Neutrophil (primary cell): Measurements from ENCODE around the gene NFE2L2.

Experiments used
- H3K27ac ChIP-seq: fragments of 200-600 bp; sonication (generic); 2 replicates; pipeline ENCODE4 v1.5.1; 2016; ENCODE audit warnings: mild to moderate bottlenecking, moderate library complexity
- H3K27me3 ChIP-seq: fragments of 200-600 bp; sonication (generic); 2 replicates; pipeline ENCODE4 v1.6.0; 2016; ENCODE audit warnings: mild to moderate bottlenecking
- H3K36me3 ChIP-seq: fragments of 200-600 bp; sonication (generic); 2 replicates; pipeline ENCODE4 v1.5.1; 2017
- H3K4me1 ChIP-seq, 2 experiments: fragments of 200-600 bp in 1 of 2; sonication (generic) in 1 of 2; 1 replicate in 1 of 2; 2 replicates in 1 of 2; pipeline versions ENCODE4 v1.5.1 to v1.6.1; 2013 to 2016; ENCODE audit warnings: low read depth in 1 of 2, low read length in 1 of 2, mild to moderate bottlenecking in 1 of 2, moderate library complexity in 1 of 2; ENCODE audit not compliant: control insufficient read depth in 1 of 2, insufficient read depth in 1 of 2
- H3K4me3 ChIP-seq, 2 experiments: fragments of 200-600 bp in 1 of 2; sonication (generic) in 1 of 2; 1 replicate in 1 of 2; 2 replicates in 1 of 2; pipeline ENCODE4 v1.5.1; 2013 to 2016; ENCODE audit warnings: low read depth in 1 of 2, low read length in 1 of 2, mild to moderate bottlenecking in 1 of 2, moderate library complexity in 1 of 2
- H3K9me3 ChIP-seq: fragments of 200-600 bp; sonication (generic); 2 replicates; pipeline ENCODE4 v1.5.1; 2016
- CTCF ChIP-seq: fragments of 200-600 bp; sonication (generic); IDR thresholded peaks from 2 replicates; pipeline ENCODE4 v1.5.1; 2016; ENCODE audit warnings: antibody characterized with exemption

The NFE2L2 gene

DNA sequence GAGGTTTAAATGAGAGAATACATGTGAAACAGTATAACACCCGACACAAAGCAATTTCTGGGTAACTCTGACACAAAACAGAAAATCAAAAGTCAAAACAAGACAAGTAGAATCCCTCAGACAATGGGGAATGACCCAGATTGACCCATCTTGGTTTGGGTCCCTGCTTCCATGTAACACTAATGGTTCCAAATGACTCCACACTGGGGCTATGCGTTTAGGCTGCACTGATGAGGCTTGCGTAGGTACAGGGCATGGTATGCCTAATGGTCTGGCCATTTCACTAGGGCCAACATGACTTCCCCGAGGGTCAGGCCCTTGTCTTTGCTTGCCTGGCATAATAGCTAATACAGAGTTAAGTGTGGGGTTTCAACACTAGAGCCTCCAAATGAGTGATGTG is 27.2 kb upstream of the NFE2L2 start:
- no peak overlapping the region for H3K27ac ChIP-seq
- no peak overlapping the region for H3K4me3 ChIP-seq
- no peaks in the 10 kb centered on the region for H3K27me3 ChIP-seq
- no peak for TF ChIP-seq CTCF
- H3K9me3 ChIP-seq = no peaks in the 10 kb centered on the region
- no peaks in the 10 kb centered on the region for H3K4me1 ChIP-seq
- H3K36me3 ChIP-seq = no peaks in the 10 kb centered on the region

DNA sequence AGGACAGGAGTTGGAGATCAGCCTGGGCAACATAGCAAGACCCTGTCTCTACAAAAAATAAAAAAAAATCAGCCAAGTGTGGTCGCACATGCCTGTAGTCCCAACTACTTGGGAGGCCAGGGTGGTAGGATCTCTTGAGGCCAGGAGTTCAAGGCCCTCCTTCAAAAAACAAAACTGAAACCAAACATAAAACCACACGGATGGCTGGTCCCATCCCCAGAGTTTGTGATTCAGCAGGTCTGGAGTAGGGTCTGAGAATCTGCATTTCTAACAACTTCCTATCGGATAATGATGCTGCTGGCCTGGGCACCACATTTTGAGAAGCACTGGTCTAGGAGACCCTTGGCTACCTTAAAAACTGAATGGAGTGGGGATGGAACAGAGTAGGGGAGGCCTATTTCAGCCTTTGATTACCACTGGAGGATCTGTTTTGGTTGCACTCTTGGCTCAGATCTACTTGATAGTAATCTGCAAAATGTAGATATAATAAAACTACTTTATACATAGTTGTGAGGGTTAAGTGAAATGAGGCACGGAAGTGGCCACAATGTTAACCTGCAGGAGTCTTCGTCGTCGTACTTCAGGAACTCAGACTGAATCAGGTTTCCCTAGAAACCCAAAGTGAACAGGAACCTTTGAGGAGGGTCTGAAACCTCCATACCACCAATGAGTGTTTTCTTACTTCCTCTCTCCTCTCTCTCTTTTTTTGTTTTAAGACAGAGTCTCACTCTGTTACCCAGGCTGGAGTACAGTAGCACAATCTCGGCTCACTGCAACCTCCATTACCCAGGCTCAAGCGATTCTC is 25.5 kb upstream of the NFE2L2 start:
- H3K9me3 ChIP-seq = no peaks in the 10 kb centered on the region
- H3K27ac ChIP-seq = no peak overlapping the region
- no peaks in the 10 kb centered on the region for H3K27me3 ChIP-seq
- H3K36me3 ChIP-seq = no peaks in the 10 kb centered on the region
- TF ChIP-seq CTCF = no peak
- peaks cover 5 to 6% of the 10 kb centered on the region in 2 experiments for H3K4me1 ChIP-seq
- H3K4me3 ChIP-seq = no peak overlapping the region

DNA sequence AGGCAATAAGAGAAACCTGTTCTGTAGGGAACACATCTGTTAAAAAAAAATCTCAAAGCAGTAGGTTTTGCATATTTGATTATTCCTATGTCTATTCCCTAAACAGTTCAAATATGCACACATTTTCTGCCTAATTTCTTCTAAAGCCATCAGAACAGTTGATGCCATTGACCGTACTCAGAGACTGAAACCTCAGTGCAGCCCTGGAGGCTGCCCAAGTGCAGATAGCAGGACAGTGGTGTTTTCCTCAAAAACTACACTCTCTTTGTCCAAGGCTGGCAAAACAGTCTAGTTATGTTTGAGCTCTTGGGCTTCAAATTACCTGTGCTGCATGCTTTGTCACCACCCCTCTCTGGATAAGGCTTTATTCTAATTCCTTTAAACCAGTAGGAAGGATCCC is 23.3 kb upstream of the NFE2L2 start:
- H3K27ac ChIP-seq = no peak overlapping the region
- no peak for TF ChIP-seq CTCF
- H3K9me3 ChIP-seq = no peaks in the 10 kb centered on the region
- H3K27me3 ChIP-seq = no peaks in the 10 kb centered on the region
- H3K36me3 ChIP-seq = no peaks in the 10 kb centered on the region
- no peak overlapping the region for H3K4me3 ChIP-seq
- peaks cover 5 to 8% of the 10 kb centered on the region in 2 experiments for H3K4me1 ChIP-seq

- H3K4me1 ChIP-seq = peaks cover 19 to 22% of the 10 kb centered on the region in 2 experiments
- H3K36me3 ChIP-seq = no peaks in the 10 kb centered on the region
- no peak overlapping the region for H3K27ac ChIP-seq
- no peaks in the 10 kb centered on the region for H3K27me3 ChIP-seq
- no peaks in the 10 kb centered on the region for H3K9me3 ChIP-seq
- TF ChIP-seq CTCF = no peak
- no peak overlapping the region for H3K4me3 ChIP-seq
Measured at GRCh38 chr2:177285892-177286715, 21.6 kb upstream of the NFE2L2 start.

DNA sequence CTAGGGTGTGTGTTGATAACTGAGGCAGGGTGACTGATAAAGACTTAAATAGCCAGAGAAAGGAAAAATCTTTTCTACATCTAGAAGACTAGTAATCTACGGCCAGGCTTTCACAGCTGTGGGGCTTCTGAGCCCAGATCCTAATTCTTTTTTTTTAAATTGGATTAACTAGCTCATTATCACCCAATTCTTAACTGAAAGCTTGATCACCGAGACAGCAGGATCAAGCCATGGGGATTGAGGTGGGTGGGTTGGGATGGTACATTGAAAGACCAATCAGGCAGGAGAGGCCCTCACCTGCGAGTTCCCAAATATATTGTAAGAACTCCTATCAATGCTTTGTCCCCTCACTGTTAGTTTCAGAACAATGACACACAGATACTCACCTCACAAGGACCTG is 20.0 kb upstream of the NFE2L2 start:
- H3K27me3 ChIP-seq = no peaks in the 10 kb centered on the region
- H3K4me3 ChIP-seq = no peak overlapping the region
- H3K4me1 ChIP-seq = peaks cover 33 to 34% of the 10 kb centered on the region in 2 experiments
- H3K9me3 ChIP-seq = no peaks in the 10 kb centered on the region
- no peak for TF ChIP-seq CTCF
- H3K36me3 ChIP-seq = no peaks in the 10 kb centered on the region
- H3K27ac ChIP-seq = no peak overlapping the region
